Keratinocyte (primary cell): Measurements from ENCODE around the gene FBXW2. TPM values are rescaled to one million over a fixed set of nuclear protein-coding genes. Genes with fewer than 3 reads are reported as not detected.

Source experiments
- DNase-seq: peaks from one replicate; pipeline ENCODE4 v3.0.0-alpha.2; 2011; ENCODE audit warnings: low read depth, missing footprints, low spot score
- FAIRE-seq: peaks from 2 replicates; lab custom pipeline; 2011; peaks lifted over from hg19 to GRCh38; lab: Jason Lieb, UNC
- H2AFZ ChIP-seq: 2 replicates; pipeline ENCODE4 v1.6.0; 2012; ENCODE audit warnings: low read length, control low read depth, inconsistent platforms; ENCODE audit not compliant: control insufficient read depth
- H3K27ac ChIP-seq: 2 replicates; pipeline ENCODE4 v1.5.1; 2011; ENCODE audit warnings: low read length; ENCODE audit not compliant: control insufficient read depth, insufficient read depth
- H3K27me3 ChIP-seq: 3 replicates; pipeline ENCODE4 v1.6.0; 2011; ENCODE audit warnings: low read length; ENCODE audit not compliant: control insufficient read depth, insufficient read depth; ENCODE audit errors: extremely low read depth
- H3K36me3 ChIP-seq, 2 experiments: 2 replicates in 1 of 2; 3 replicates in 1 of 2; pipeline ENCODE4 v1.5.1; 2011; ENCODE audit warnings: low read length in 2 of 2, mild to moderate bottlenecking in 1 of 2; ENCODE audit not compliant: control insufficient read depth in 2 of 2, insufficient read depth in 2 of 2; ENCODE audit errors: extremely low read depth in 1 of 2
- H3K4me1 ChIP-seq: 3 replicates; pipeline ENCODE4 v1.5.1; 2011; ENCODE audit warnings: low read length; ENCODE audit not compliant: control insufficient read depth, insufficient read depth; ENCODE audit errors: extremely low read depth
- H3K4me2 ChIP-seq: 3 replicates; pipeline ENCODE4 v1.6.0; 2011; ENCODE audit warnings: low read depth, low read length; ENCODE audit not compliant: control insufficient read depth, insufficient read depth; ENCODE audit errors: extremely low read depth
- H3K4me3 ChIP-seq, 3 experiments: fragments of 200-600 bp in 1 of 3; sonication (generic) in 1 of 3; 2 replicates in 2 of 3; 3 replicates in 1 of 3; pipeline ENCODE4 v1.5.1; 2011 to 2016; ENCODE audit warnings: low read length in 3 of 3, mild to moderate bottlenecking in 3 of 3, control low read depth in 2 of 3, inconsistent platforms in 1 of 3, low read depth in 1 of 3, mixed read lengths in 1 of 3, mixed run types in 1 of 3, moderate library complexity in 1 of 3; ENCODE audit not compliant: control insufficient read depth in 2 of 3, insufficient read depth in 2 of 3; ENCODE audit errors: extremely low read depth in 1 of 3
- H3K79me2 ChIP-seq: 2 replicates; pipeline ENCODE4 v1.6.0; 2012; ENCODE audit warnings: low read length; ENCODE audit not compliant: control insufficient read depth, insufficient read depth
- H3K9ac ChIP-seq: 3 replicates; pipeline ENCODE4 v1.6.0; 2011; ENCODE audit warnings: low read length; ENCODE audit not compliant: control insufficient read depth, insufficient read depth; ENCODE audit errors: extremely low read depth
- H3K9me1 ChIP-seq: 3 replicates; pipeline ENCODE4 v1.6.0; 2011; ENCODE audit warnings: low read length; ENCODE audit not compliant: control insufficient read depth, insufficient read depth; ENCODE audit errors: extremely low read depth
- H3K9me3 ChIP-seq: 2 replicates; pipeline ENCODE4 v1.5.1; 2012; ENCODE audit warnings: low read depth, low read length; ENCODE audit not compliant: control insufficient read depth
- H4K20me1 ChIP-seq: 3 replicates; pipeline ENCODE4 v1.6.0; 2011; ENCODE audit warnings: low read length; ENCODE audit not compliant: control insufficient read depth, insufficient read depth; ENCODE audit errors: extremely low read depth
- CTCF ChIP-seq, 3 experiments: IDR thresholded peaks in 1 of 3; conservative IDR thresholded peaks in 1 of 3; optimal IDR thresholded peaks in 1 of 3; 2 replicates in 2 of 3; 3 replicates in 1 of 3; pipeline versions ENCODE3 to v1.5.1; 2011; ENCODE audit warnings: low read length in 3 of 3, mild to moderate bottlenecking in 3 of 3, moderate library complexity in 2 of 3, control low read depth in 1 of 3, inconsistent platforms in 1 of 3; ENCODE audit not compliant: insufficient read depth in 2 of 3; ENCODE audit errors: extremely low read depth in 1 of 3
- EZH2 ChIP-seq: IDR thresholded peaks from one replicate; pipeline ENCODE4 v1.6.1; 2012; ENCODE audit warnings: inconsistent platforms, mild to moderate bottlenecking, low read length, moderate library complexity
- dilution Hi-C: fragments of 300-500 bp; cut with MboI; formaldehyde crosslinking; loops from one replicate; pipeline ENCODE4 v1.7.0; 2020; ENCODE audit warnings: low sequenced_read_pairs; ENCODE audit not compliant: extremely low pct_ligation_motif_present
- polyA plus RNA-seq, 5 experiments: library from polyadenylated mRNA; depleted of rRNA in 3 of 5; stranded (reverse) in 3 of 5; stranded (forward) in 1 of 5; unstranded in 1 of 5; fragments of >200 nt; gene quantifications; 1 replicate in 1 of 5; 2 replicates in 3 of 5; 3 replicates in 1 of 5; pipeline versions ENCODE4 v1.2.1 to v1.2.3, GENCODE V29; 2011 to 2012; ENCODE audit warnings: missing spikeins in 2 of 5, low read depth in 1 of 5, low replicate concordance in 1 of 5

Gene FBXW2
- polyA plus RNA-seq, 1 donor (not counting 4 experiments of a cell fraction or from before 2014, with no cell fraction given), result 68.3 TPM

DNA sequence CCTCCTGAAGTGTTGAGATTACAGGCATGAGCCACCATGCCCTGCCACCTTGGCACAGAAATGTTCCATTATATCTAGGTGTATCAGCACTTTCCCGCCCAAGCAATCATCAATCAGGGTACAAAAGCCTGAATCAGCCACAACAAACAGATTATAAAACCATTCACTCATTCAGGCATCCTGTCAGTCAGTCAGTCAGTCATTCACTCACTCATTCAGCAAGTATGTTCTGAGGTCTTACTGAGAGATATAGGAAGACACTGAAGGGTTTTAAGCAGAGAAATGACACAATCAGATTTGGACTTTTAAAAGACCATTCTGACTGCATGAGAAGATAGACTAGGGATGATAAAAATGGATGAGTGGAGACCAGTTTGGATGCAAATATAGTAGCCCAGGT lies 36.4 kb upstream of the FBXW2 start:
- Histone ChIP-seq H3K4me3 (no peak overlapping the region), H3K36me3 (peaks cover 8 to 15% of the 10 kb centered on the region in 2 experiments), H3K27ac (no peak overlapping the region), H2AFZ (no peak overlapping the region), H4K20me1 (no peaks in the 10 kb centered on the region), H3K9me3 (no peaks in the 10 kb centered on the region), H3K4me2 (no peak overlapping the region), H3K4me1 (no peaks in the 10 kb centered on the region), H3K27me3 (no peaks in the 10 kb centered on the region), H3K9me1 (no peaks in the 10 kb centered on the region), H3K79me2 (peaks cover 4% of the 10 kb centered on the region), H3K9ac (no peak overlapping the region)
- no peak for TF ChIP-seq CTCF (optimal IDR thresholded peaks at IDR 0.05 in 1 of 3, IDR thresholded peaks at IDR 0.05 in 1 of 3, conservative IDR thresholded peaks at IDR 0.05 in 1 of 3; ENCODE audit: extremely low read depth in 1 of 3, insufficient read depth in 2 of 3, low read length in 3 of 3)
- no peak for TF ChIP-seq EZH2
- FAIRE-seq (no peak), DNase-seq (no peak)
- dilution Hi-C loops, result no loop called here

GRCh38 chr9:120820095-120820494 lies 26.9 kb upstream of the FBXW2 start:
- Histone ChIP-seq H3K27ac (no peak overlapping the region), H3K4me2 (no peak overlapping the region), H4K20me1 (no peaks in the 10 kb centered on the region), H2AFZ (no peak overlapping the region), H3K4me1 (no peaks in the 10 kb centered on the region), H3K9me1 (no peaks in the 10 kb centered on the region), H3K9me3 (no peaks in the 10 kb centered on the region), H3K36me3 (peaks cover 8 to 21% of the 10 kb centered on the region in 2 experiments), H3K4me3 (no peak overlapping the region), H3K9ac (no peak overlapping the region), H3K27me3 (no peaks in the 10 kb centered on the region), H3K79me2 (no peaks in the 10 kb centered on the region)
- FAIRE-seq (no peak), DNase-seq (no peak)
- no peak for TF ChIP-seq CTCF (optimal IDR thresholded peaks at IDR 0.05 in 1 of 3, IDR thresholded peaks at IDR 0.05 in 1 of 3, conservative IDR thresholded peaks at IDR 0.05 in 1 of 3; ENCODE audit: extremely low read depth in 1 of 3, insufficient read depth in 2 of 3, low read length in 3 of 3)
- no peak for TF ChIP-seq EZH2
- dilution Hi-C loops, result no loop called here
